HG02938 (cell line): ENCODE measurements around the gene MRPS10.
A peak's percentile ranks its signal among the peaks of the same experiment; 100 is the strongest.

Experiments
- ATAC-seq: cut with Tn5 transposase; IDR thresholded peaks from one replicate; pipeline ENCODE4 v1.9.1; 2021; ENCODE audit warnings: mild to moderate bottlenecking, moderate library complexity; ENCODE audit not compliant: unreplicated experiment

The MRPS10 gene

DNA sequence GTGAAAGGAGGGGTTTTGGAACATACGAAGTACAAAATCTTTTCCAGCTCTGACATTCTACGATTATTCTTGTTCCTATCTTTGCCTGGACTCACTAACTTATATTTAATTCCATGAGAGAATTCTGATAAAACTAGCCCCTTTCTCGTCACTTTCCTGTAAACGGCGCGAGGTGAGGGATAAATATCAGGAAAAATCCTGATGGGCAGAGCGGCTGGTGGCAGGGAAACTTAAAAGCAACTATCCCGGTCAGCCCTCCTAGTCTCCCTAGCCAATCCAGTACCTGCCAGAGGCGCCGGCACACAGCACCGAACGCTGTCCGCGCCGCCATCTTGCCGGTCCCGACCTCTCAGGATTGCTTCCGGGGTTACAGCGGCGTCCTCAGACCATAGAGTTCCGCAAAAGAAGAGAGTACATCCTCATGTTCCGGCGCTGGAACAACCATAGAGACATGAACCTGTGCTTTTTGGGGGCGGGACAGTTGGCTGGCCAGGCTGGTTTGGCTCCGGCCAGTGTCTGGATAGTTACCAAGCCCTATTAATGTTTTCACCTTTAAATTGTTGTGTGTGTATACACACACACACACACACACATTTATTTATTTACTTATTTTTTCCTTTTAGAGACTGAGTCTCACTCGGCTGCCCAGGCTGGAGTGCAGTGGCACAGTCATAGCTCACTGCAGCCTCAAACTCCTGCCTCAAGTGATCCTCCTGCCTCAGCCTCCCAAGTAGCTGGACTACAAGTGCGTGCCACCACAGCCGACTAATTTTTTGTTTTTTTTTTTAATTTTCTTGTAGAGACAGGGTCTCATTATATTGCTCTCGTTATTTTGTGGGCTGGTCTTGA, at the start of gene MRPS10:
MRPS10 (minus strand) TSS at position 343 of the 849 bp plus-strand sequence; CDS start at position 331, 12 bp downstream.
- peak; percentile 92 for ATAC-seq

DNA sequence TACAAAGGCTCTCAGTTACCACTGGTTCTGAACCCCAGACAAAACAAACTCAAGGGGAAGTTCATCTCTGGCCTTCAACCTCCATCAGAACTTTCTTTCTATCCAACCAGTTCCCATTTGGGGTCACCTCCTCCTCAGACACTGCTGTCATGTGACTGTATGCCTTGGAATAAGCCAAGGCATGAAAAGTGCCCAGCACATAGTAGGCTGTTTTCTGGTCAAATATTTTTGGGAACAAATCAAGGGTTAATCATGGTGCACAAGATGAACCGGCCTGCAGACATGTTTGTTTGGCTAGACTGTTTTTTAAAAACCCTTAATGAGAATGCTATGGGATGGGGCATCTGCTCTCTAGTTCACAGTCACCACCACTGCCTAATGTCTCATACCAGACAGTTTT, 48.9 kb upstream of the MRPS10 start:
- ATAC-seq, result no peak

DNA sequence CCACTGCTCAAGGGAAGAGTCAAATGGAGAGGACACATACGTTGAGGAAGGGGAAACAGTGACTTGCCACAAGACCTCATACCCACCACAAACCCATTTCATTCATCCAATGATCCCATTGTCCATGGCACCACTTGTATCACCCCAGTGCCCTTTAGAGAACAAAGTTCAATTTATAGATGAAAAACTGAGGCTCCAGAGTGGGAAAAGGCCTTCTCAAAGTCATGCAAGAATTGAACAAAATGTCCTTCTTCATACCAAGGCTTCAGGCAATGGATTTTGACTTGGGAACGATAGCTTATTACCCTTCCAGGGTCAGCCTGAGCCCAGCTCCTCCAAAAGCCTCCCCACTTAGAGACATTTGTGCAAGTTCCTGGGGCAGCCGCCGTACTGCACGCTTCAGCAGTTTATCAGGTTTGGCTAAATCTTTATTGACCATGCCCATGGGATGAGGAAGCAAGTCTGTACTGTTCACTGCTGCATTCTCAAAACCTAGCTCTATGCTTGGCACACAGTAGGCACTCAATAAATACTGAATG, 47.3 kb upstream of the MRPS10 start:
- ATAC-seq, result no peak

DNA sequence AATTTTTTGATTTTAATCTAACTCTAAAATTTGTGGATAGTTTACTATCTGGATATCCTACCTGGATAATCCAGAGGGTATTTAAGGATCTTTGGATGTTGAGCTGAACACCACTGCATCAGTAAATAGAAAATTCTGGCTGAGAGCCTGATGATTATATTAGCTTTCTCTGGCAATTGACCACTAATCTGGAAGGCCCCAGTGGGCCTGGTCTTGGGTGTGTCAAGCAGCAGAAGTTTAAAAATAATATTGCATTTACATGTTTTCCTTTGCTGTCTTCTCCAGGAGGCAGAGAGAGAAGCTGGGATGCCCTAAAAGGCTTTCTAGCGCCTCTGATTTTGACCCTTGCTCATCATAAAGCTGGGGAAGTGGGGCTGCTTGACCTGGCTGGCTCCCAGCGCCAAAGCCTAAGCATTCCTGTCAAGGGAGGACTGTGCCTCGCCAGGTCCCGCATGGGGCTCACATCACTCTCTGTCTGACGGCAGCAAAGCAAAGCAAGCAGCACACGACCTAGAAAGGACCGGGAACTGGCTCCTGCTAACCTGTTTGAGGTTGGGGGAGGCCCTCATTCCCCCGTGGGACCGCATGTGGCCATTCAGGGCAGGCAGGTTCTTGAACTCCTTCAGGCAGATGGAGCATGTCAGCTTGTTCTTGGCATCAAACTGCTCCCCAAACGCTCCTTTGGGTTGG, 46.6 kb upstream of the MRPS10 start:
- ATAC-seq, result no peak

- no peak for ATAC-seq
Measured at GRCh38 chr6:42263165-42263728, 45.6 kb upstream of the MRPS10 start.

DNA sequence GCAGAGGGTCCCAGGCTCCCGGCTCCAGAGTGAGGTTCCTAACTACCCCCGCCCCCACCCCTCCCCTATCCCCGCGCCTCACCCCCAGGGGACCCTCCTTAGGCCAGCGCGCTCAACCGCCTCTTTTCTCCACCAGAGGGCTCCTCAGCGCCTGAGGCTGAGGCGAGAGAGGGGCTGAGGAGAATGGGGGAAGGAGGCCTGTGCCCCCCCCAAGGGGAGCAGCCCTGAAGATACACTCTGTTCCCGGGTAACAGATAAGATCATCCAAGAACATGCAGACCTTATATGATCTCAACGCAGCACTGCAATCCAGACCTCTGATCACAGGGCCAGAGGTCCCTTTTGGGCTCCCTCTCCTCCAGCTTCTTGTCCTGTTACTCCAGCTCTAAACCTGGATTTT, 43.3 kb upstream of the MRPS10 start:
- no peak for ATAC-seq

DNA sequence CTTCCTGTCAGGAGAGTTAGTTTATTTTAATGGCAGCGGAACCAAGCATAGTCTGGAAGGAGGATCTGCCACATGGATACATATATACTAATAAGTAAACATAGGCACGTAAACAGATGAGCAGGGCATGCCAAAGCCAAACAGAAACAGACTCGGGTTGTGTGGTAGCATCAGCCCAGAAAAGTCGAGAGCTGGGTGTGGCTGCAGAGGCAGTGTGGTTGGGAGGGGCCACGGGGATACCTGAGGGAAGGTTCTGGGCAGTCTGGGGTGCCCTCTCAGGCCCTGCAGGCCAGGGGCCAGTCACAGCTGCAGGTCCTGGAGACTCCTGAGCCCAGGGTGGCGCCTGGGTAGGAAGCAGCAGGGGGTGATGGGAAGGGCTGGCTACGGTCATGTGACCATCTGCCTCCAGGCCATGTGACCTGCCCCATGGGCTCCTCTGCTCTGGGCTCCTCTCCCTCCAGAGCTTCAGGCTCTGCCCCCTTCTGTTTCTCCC, 42.8 kb upstream of the MRPS10 start:
- ATAC-seq, result no peak

- no peak for ATAC-seq
Measured at GRCh38 chr6:42259841-42260395, 42.3 kb upstream of the MRPS10 start.

DNA sequence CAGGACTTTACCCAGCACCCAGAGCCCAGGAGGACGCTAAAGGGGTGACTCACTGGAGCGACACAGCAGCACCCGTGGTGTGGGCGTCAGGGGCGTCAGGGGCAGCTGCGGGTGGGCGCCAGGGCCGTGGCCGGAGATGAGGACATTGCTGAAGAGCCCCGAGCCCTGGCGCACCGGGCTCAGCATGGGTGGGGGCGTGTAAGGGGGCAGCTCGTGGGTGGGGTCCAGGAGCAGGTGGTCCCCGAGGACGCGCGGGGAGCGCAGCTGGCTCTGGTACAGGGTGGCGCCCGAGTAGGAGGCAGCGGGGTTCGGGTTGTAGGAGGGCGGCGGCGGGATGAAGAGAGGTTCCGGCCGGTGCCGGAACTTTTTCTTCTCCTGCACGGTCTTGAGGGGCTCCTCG, 41.6 kb upstream of the MRPS10 start:
- no peak for ATAC-seq

- no peak for ATAC-seq
Measured at GRCh38 chr6:42257614-42258013, 40.0 kb upstream of the MRPS10 start.

GRCh38 chr6:42257063-42257462, 39.4 kb upstream of the MRPS10 start:
- no peak for ATAC-seq

DNA sequence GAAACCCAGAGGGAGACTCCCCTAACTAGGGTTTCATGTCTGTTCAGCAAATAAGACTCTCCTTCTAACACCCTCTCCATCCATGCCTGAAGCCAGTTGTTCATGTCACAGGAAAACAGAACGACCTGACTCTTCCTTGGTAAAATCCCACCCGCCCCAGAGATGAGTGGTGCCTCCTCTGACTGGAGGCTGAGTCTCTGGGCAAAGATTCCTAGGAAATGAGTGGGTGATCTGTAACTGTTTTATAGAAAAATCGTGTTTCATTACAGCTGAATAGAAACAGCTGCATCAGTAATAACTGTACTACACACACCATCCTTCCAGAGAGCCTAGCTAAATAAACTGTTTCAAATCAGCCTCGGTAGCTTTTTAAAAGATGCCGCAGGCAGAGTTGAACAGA, 37.4 kb upstream of the MRPS10 start:
- no peak for ATAC-seq

GRCh38 chr6:42254505-42254904, 36.8 kb upstream of the MRPS10 start:
- ATAC-seq, result no peak

DNA sequence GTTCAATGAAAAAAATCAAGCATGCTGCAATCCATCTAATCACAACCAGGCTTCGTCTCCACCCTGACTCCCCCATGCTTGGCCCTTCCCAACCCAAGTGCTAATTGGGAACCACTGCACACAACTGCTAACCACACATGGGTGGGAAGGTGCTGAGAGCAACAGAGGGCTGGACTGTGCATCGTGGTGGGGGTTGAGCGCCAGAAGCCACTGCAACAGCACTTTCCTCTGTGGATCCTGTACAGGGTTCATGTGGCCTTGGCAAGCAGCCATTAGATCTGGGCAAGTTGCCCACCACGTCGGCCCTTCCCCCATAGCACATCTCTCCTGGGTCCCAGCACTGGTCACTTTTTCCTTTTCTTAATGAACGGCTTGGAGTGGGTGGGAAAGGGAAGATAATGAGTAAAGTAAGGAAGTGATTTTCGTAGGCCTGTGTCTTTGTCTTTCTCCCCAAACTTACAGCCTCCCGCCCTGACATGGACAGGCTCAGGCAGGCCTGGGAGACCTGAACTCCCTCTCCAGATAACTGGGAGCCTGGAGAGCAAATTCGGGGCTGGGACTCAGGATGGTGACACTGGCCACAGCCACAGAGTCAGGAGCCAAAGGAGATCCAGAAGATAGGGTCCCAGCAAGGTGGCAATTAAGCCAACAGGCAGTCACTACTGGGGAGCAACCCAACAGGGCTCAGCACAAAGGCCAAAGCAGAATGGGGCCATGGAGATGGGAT, 34.4 kb upstream of the MRPS10 start:
- no peak for ATAC-seq

GRCh38 chr6:42251500-42251899, 33.8 kb upstream of the MRPS10 start:
- ATAC-seq, result no peak

GRCh38 chr6:42250274-42250931, 32.7 kb upstream of the MRPS10 start:
- ATAC-seq, result no peak

GRCh38 chr6:42249279-42249678, 31.6 kb upstream of the MRPS10 start:
- no peak for ATAC-seq

- no peak for ATAC-seq
Measured at GRCh38 chr6:42243046-42243445, 25.4 kb upstream of the MRPS10 start.

DNA sequence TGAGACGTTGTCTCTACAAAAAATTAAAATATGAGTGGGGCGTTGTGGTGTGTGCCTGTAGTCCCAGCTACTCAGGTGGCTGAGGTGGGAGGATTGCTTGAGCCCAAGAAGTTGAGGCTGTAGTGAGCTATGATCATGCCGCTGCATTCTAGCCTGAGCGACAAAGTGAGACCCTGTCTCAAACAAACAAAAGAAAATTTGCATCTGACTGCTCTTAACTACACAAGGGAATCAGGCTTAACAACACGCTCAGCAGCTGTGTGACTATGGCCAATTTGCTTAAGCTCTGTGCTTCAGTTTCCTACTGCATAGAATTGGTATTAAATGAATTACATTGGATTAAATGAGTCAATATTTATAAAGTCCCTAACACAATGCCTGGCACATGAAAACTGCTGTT, 24.3 kb upstream of the MRPS10 start:
- no peak for ATAC-seq

DNA sequence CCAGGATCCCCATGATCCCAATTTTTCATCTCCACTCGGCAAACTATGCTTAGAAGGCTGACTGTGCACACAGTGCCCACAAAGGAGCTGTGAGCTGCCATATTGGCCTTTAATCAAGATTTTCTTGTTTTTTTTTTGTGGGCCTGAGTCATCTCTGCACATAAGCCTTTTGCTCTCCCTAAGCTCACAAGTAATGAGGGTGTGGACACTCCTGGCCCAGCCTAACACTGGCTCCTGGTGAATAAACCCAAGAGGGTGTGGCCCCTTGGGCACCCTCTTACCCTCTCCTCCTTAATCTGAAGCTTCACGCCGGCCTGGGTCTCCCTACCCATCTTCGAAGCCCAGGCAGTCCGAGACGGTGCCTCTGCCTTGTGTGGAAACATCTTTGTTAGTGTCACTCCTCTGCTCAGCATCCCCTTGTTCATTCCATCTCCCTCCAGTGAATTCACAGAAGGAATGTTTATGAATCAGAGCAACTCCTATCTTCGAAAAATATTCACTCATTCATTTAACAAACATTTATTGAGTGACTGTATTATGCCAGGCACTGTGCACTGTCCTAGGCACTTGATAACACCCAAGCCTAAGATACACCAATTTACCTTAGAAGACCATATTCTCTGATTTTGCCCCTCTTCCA, 22.2 kb upstream of the MRPS10 start:
- no peak for ATAC-seq
